Epithelial cell of proximal tubule (primary cell): ENCODE data around the gene TMEM62. TPM values are rescaled to one million over a fixed set of nuclear protein-coding genes. Genes with fewer than 3 reads are reported as not detected.
A peak's percentile ranks its signal among the peaks of the same experiment; 100 is the strongest.

Experiments
- DNase-seq: peaks from one replicate; pipeline ENCODE4 v3.0.0-alpha.2; 2011; ENCODE audit warnings: low read depth
- H3K4me3 ChIP-seq: 2 replicates; pipeline ENCODE4 v1.5.1; 2011; ENCODE audit warnings: low read depth, mild to moderate bottlenecking, low read length
- total RNA-seq: library from RNA; depleted of rRNA; stranded (reverse); fragments of >200 nt; gene quantifications from 2 replicates; pipeline ENCODE4 v1.2.3, GENCODE V29; 2015
- TF ChIP-seq, protein P1 (sequence below): conservative IDR thresholded peaks from 2 replicates; pipeline ENCODE4 v1.5.1; 2012; ENCODE audit warnings: low read depth, mild to moderate bottlenecking, low read length

Gene TMEM62
- total RNA-seq, 1 donor from 2014 or later: 22.6 TPM

DNA sequence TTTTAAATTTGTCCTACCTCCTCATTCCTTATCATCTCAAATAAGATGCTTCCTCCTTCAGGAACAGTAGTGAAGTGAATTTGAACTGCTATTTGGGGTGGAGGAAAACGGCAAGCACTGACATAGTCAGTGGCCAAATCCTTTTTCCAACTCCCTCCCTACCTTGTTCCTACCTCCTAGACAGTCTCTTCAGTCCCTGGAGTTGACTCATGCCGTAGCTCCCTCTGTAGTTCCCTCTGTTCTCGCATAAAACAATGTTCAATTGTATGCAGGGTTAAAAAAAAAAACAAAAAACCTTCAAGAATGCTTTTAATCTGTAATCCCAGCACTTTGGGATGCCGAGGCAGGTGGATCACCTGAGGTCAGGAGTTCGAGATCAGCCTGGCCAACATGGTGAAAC is 29.0 kb upstream of the TMEM62 start:
- H3K4me3 ChIP-seq: peak overlapping the region; percentile 92
- TF ChIP-seq, protein P1, sequence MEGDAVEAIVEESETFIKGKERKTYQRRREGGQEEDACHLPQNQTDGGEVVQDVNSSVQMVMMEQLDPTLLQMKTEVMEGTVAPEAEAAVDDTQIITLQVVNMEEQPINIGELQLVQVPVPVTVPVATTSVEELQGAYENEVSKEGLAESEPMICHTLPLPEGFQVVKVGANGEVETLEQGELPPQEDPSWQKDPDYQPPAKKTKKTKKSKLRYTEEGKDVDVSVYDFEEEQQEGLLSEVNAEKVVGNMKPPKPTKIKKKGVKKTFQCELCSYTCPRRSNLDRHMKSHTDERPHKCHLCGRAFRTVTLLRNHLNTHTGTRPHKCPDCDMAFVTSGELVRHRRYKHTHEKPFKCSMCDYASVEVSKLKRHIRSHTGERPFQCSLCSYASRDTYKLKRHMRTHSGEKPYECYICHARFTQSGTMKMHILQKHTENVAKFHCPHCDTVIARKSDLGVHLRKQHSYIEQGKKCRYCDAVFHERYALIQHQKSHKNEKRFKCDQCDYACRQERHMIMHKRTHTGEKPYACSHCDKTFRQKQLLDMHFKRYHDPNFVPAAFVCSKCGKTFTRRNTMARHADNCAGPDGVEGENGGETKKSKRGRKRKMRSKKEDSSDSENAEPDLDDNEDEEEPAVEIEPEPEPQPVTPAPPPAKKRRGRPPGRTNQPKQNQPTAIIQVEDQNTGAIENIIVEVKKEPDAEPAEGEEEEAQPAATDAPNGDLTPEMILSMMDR: no peak
- DNase-seq: no peak

DNA sequence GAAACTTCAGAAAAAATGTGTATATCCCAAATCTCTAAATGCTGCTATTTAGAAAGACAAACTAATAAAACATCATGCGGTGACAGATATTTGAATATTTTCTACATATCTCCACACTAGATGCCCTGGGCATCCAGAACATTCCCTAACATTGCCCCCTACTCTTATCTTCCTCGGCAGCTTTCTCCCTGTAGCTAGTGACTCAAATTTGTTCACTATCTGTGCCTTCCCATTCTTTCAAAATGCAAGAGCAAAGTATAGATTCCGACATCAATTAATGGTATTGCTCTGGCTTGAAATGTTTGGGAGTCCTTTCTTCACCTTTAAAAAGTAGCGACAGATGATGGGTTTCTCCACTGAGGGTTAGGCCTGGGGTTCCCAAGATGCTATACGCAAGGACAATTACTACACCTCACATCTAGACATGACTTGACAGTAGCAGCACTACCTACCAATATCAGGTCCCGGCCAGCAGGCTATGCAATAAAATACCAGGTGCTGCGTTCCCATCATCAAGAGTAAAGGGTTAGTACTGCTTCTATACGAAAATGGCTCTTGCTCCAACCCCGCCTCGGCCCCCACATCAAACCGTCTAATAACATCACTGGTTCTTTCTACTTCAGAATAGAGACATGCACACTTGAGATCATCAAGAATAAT is 28.2 kb upstream of the TMEM62 start:
- TF ChIP-seq, protein P1: no peak
- peak overlapping the region; percentile 92 for H3K4me3 ChIP-seq
- no peak for DNase-seq

DNA sequence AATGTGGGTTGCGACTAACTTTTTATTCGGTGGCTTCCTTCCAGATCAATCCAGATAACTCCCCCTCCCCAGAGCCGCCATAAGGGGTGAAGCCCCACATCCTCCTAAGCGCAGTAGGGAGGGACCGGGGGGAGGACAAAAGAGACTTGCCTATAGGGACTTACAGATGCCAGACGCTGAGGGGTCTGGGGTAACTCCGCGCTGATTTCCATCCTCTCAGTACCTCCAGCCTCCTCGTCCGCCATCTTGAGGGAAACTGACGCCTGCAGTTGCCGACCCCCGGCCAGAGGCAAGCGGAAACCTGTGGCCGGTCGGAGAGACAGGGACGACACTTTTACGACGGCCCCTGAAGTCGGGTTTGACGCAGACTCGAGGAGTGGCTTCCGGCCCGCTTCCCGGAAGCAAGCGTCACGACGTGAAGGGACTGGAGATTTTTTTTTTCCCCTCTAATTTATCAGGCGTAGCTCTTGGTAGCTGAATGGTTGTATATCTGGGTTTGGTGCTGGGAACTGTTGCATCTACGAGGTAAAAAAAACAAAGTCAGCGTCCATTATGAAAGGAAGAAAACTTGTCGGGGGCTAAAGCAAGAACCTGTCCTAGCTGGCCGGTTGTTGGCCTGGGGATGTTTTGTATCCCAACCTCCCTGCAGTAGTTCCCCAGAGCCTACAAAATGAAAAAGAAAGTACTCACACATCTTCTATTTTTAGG is 27.5 kb upstream of the TMEM62 start, which contains the start of gene UBR1:
Gene UBR1, minus strand, starts transcription at position 261 of the 708 bp plus-strand sequence. Its CDS starts 16 bp downstream, at position 245.
- H3K4me3 ChIP-seq: peak within 1 kb of the TSS; percentile 92
- no peak for DNase-seq
- TF ChIP-seq, protein P1: no peak

DNA sequence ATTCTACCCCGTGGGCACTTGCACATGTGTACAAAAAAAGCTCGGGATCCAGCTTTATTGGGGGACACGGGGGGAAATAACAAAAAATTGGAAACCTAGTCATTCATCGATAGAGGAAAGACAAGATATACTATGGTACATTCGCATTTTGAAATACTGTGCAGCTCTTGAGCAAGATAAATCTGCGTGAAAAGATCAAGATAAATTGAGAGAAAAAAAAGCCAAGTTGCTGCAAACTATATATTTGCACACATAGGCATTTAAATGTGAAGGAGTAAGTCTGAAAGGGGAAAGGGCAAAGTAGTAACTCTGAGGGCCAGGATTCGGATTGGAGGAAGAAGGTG is 26.9 kb upstream of the TMEM62 start:
- H3K4me3 ChIP-seq: peak overlapping the region; percentile 92
- TF ChIP-seq, protein P1: no peak
- no peak for DNase-seq

DNA sequence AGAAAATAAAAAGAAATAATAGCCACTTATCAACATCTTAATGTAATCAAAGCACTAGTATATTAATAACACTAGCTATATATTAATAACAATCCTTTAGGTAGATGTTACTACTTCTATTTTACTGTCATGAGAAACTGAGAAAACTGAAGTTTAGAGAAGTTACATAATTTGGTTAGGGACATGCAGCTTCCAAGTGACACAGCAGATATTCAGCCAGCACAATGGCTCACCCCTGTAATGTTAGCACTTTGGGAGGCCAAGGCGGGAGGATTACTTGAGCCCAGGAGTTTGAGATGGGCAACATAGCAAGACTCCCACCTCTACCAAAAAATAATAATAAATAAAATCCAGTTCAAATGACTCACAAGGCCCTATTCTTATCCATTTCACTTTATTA is 25.6 kb upstream of the TMEM62 start:
- no peak for DNase-seq
- TF ChIP-seq, protein P1: no peak
- H3K4me3 ChIP-seq: no peak overlapping the region

DNA sequence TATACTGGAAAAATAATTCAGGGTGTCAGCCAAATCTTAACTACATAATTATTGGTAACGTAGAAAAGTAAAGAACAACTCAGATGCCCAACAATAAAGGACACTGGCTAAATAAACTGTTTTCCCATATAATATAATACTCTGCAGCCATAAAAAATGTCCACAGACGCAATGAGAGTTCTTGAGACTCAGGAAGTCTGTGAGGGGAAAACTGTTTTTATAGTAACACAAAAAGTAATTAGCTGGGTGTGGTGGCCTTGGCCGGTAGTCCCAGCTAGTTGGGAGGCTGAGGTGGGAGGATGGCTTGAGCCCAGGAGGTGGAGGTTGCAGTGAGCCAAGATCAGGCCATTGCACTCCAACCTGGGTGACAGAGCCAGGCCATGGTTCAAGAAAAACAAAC is 22.0 kb upstream of the TMEM62 start:
- TF ChIP-seq, protein P1: no peak
- no peak for DNase-seq
- H3K4me3 ChIP-seq: no peak overlapping the region

DNA sequence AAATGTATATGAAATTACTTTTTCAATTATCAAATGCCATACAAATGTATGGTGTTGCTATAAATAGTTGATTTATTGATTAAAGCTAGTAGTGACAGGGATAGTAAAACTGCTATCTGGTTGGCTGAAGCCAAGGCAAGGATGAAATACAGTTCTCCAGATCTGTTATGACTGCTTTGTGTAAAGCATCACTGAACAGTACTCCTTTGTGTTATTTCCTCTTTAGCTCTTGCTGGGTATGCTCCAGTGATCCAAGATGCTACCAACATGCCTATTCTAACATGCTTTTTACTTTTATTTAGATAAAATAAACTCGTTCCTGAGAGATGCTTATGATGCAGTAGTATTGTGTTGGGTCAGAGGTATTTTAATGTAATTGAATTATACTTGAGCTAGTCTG is 15.1 kb upstream of the TMEM62 start:
- no peak overlapping the region for H3K4me3 ChIP-seq
- TF ChIP-seq, protein P1: no peak
- DNase-seq: no peak
